Sigmoid colon (tissue), 4 donors: Measurements from ENCODE around the gene C5orf34.

ENCODE experiments used
- EP300 ChIP-seq, 4 donors: sonication (generic); formaldehyde crosslinking; IDR thresholded peaks; one replicate each; pipeline ENCODE4 v1.6.1; 2017; ENCODE audit warnings: antibody characterized with exemption in 4 of 4
- POLR2A ChIP-seq, 2 donors: fragments of 450-650 bp; IDR thresholded peaks; one replicate each; pipeline ENCODE4 v1.6.1; 2016; ENCODE audit warnings: antibody characterized with exemption in 2 of 2, mild to moderate bottlenecking in 2 of 2, moderate library complexity in 2 of 2
- POLR2AphosphoS5 ChIP-seq, 4 donors: sonication (generic); formaldehyde crosslinking; IDR thresholded peaks; one replicate each; pipeline ENCODE4 v1.6.1; 2017; ENCODE audit warnings: antibody characterized with exemption in 4 of 4
- TF ChIP-seq, protein P1 (sequence below), 4 experiments: fragments of 450-650 bp in 3 of 4; fragments of 200-600 bp in 1 of 4; IDR thresholded peaks; one replicate each; pipeline ENCODE4 v1.5.1; 2016 to 2019; ENCODE audit warnings: antibody characterized with exemption in 4 of 4, mild to moderate bottlenecking in 3 of 4, moderate library complexity in 2 of 4

DNA sequence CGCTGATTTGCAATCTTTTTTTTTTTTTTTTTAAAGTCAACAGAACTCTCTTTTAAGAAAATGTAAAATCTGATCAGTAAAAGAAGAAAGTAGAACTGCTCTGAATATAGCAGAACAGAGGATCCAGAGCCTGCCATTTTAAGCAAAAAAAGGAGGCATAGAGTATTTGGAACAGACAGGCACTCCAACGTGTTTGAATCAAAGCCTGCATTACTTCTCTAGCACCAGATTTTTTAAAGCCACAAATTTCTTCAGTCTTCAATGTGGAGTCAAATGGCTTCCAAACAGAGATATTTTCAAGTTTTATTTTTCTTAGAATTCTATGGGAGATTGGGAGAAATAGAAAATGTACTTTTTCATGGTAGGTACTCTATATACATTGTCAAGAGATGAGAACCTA lies 36.8 kb upstream of the C5orf34 start:
- TF ChIP-seq, protein P1, sequence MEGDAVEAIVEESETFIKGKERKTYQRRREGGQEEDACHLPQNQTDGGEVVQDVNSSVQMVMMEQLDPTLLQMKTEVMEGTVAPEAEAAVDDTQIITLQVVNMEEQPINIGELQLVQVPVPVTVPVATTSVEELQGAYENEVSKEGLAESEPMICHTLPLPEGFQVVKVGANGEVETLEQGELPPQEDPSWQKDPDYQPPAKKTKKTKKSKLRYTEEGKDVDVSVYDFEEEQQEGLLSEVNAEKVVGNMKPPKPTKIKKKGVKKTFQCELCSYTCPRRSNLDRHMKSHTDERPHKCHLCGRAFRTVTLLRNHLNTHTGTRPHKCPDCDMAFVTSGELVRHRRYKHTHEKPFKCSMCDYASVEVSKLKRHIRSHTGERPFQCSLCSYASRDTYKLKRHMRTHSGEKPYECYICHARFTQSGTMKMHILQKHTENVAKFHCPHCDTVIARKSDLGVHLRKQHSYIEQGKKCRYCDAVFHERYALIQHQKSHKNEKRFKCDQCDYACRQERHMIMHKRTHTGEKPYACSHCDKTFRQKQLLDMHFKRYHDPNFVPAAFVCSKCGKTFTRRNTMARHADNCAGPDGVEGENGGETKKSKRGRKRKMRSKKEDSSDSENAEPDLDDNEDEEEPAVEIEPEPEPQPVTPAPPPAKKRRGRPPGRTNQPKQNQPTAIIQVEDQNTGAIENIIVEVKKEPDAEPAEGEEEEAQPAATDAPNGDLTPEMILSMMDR (IDR thresholded peaks at IDR 0.05) = no peak
- TF ChIP-seq POLR2A (IDR thresholded peaks at IDR 0.05) = no peak
- no peak for TF ChIP-seq POLR2AphosphoS5 (IDR thresholded peaks at IDR 0.05)
- no peak for TF ChIP-seq EP300 (IDR thresholded peaks at IDR 0.05)
